Liver (tissue), 9 donors: ENCODE measurements around the gene TPD52L1. TPM values are rescaled to one million over a fixed set of nuclear protein-coding genes. Genes with fewer than 3 reads are reported as not detected.

ENCODE experiments used
- DNase-seq: peaks from one replicate; pipeline ENCODE4 v3.0.0-alpha.2; 2017; ENCODE audit warnings: low spot score
- H3K27ac ChIP-seq, 2 donors: one replicate each; pipeline ENCODE4 v1.7.0; 2013; ENCODE audit warnings: inconsistent platforms in 2 of 2, low read length in 2 of 2, control low read depth in 1 of 2, low read depth in 1 of 2, mild to moderate bottlenecking in 1 of 2
- H3K27me3 ChIP-seq, 4 donors: one replicate each; pipeline versions ENCODE4 v1.6.1 to v1.7.0; 2013; ENCODE audit warnings: low read length in 3 of 4, inconsistent platforms in 1 of 4, mild to moderate bottlenecking in 1 of 4, moderate library complexity in 1 of 4; ENCODE audit not compliant: control insufficient read depth in 4 of 4, insufficient read depth in 4 of 4
- H3K36me3 ChIP-seq, 4 donors: one replicate each; pipeline versions ENCODE4 v1.6.1 to v1.7.0; 2013; ENCODE audit warnings: low read length in 3 of 4, mild to moderate bottlenecking in 3 of 4, low read depth in 1 of 4, moderate library complexity in 1 of 4; ENCODE audit not compliant: control insufficient read depth in 4 of 4, insufficient read depth in 3 of 4
- H3K4me1 ChIP-seq, 4 donors: one replicate each; pipeline versions ENCODE4 v1.6.1 to v1.7.0; 2013; ENCODE audit warnings: low read length in 3 of 4, mild to moderate bottlenecking in 3 of 4, moderate library complexity in 1 of 4; ENCODE audit not compliant: control insufficient read depth in 4 of 4, insufficient read depth in 4 of 4
- H3K4me3 ChIP-seq, 3 donors: one replicate each; pipeline versions ENCODE4 v1.6.1 to v1.7.0; 2013; ENCODE audit warnings: low read length in 3 of 3, control low read depth in 1 of 3, low read depth in 1 of 3, mild to moderate bottlenecking in 1 of 3
- H3K9ac ChIP-seq, 2 donors: one replicate each; pipeline ENCODE4 v1.7.0; 2013; ENCODE audit warnings: low read length in 2 of 2, mild to moderate bottlenecking in 2 of 2, moderate library complexity in 2 of 2, control low read depth in 1 of 2, low read depth in 1 of 2
- H3K9me3 ChIP-seq, 4 donors: one replicate each; pipeline versions ENCODE4 v1.6.1 to v1.7.0; 2013; ENCODE audit warnings: low read length in 3 of 4; ENCODE audit not compliant: control insufficient read depth in 4 of 4
- EGR1 ChIP-seq, 2 donors: IDR thresholded peaks; 2 replicates each; pipeline ENCODE4 v1.6.1; 2016 to 2018; ENCODE audit warnings: antibody characterized with exemption in 2 of 2, low read depth in 2 of 2
- FOXA1 ChIP-seq: IDR thresholded peaks from 2 replicates; pipeline ENCODE4 v1.6.1; 2016; ENCODE audit warnings: antibody characterized with exemption
- FOXA2 ChIP-seq: IDR thresholded peaks from 2 replicates; pipeline ENCODE4 v1.6.1; 2016; ENCODE audit warnings: antibody characterized with exemption
- GABPA ChIP-seq, 2 donors: IDR thresholded peaks in 1 of 2; conservative IDR thresholded peaks in 1 of 2; 2 replicates each; pipeline ENCODE4 v1.6.1; 2016; ENCODE audit warnings: antibody characterized with exemption in 2 of 2, mild to moderate bottlenecking in 1 of 2, moderate library complexity in 1 of 2
- HNF4A ChIP-seq, 2 donors: conservative IDR thresholded peaks; 2 replicates each; pipeline ENCODE4 v1.6.1; 2016; ENCODE audit warnings: antibody characterized with exemption in 2 of 2, mild to moderate bottlenecking in 2 of 2
- HNF4G ChIP-seq: IDR thresholded peaks from 2 replicates; pipeline ENCODE4 v1.6.1; 2016; ENCODE audit warnings: antibody characterized with exemption
- JUND ChIP-seq, 2 donors: IDR thresholded peaks; 2 replicates each; pipeline ENCODE4 v1.6.1; 2016; ENCODE audit warnings: antibody characterized with exemption in 2 of 2
- NR2F2 ChIP-seq: IDR thresholded peaks from 2 replicates; pipeline ENCODE4 v1.6.1; 2016; ENCODE audit warnings: antibody characterized with exemption
- RAD21 ChIP-seq, 2 donors: IDR thresholded peaks; 2 replicates each; pipeline ENCODE4 v1.6.1; 2016; ENCODE audit warnings: antibody characterized with exemption in 2 of 2, mild to moderate bottlenecking in 2 of 2
- RXRA ChIP-seq, 2 donors: IDR thresholded peaks; 2 replicates each; pipeline ENCODE4 v1.6.1; 2017 to 2018; ENCODE audit warnings: antibody characterized with exemption in 2 of 2, mild to moderate bottlenecking in 1 of 2
- SP1 ChIP-seq: IDR thresholded peaks from 2 replicates; pipeline ENCODE4 v1.6.1; 2018; ENCODE audit warnings: antibody characterized with exemption, mild to moderate bottlenecking
- YY1 ChIP-seq: IDR thresholded peaks from 2 replicates; pipeline ENCODE4 v1.6.1; 2016; ENCODE audit warnings: antibody characterized with exemption, mild to moderate bottlenecking
- ZBTB33 ChIP-seq: IDR thresholded peaks from 2 replicates; pipeline ENCODE4 v1.6.1; 2016; ENCODE audit warnings: antibody characterized with exemption
- WGBS: extraction: QIAGEN DNeasy Blood & Tissue Kit; methylation state at CpG from one replicate; pipeline ENCODE4 v1.1.7; 2013; 5-methylcytosine and 5-hydroxymethylcytosine counted together
- polyA plus RNA-seq, 2 donors: library from polyadenylated mRNA; stranded (reverse) in 1 of 2; unstranded in 1 of 2; fragments of 200-250 nt in 1 of 2; fragments of >200 nt in 1 of 2; fragmentation: Nextera tagmentation in 1 of 2; extraction: Ambion mirVana in 1 of 2; gene quantifications; one replicate each; pipeline versions ENCODE4 v1.2.1 to v1.2.3, GENCODE V29; 2013 to 2015
- total RNA-seq, 2 donors: library from RNA; depleted of rRNA; stranded (reverse); fragments of >200 nt; gene quantifications; one replicate each; pipeline ENCODE4 v1.2.3, GENCODE V29; 2014
- TF ChIP-seq, protein P1 (sequence below): IDR thresholded peaks from 2 replicates; pipeline ENCODE4 v1.6.1; 2016; ENCODE audit warnings: antibody characterized with exemption
- donor health status: healthy.
- donor health status: healthy.
- donor health status: healthy.
- donor health status: healthy.
- donor health status: healthy.

Gene TPD52L1
- total and polyA plus RNA-seq, 4 donors: 8.9 to 66.4 (median 56.6) TPM

- no peaks in the 10 kb centered on the region for H3K27me3 ChIP-seq
- no peaks in the 10 kb centered on the region for H3K36me3 ChIP-seq
- no peak overlapping the region for H3K4me3 ChIP-seq
- no peak overlapping the region for H3K27ac ChIP-seq
- no peak for DNase-seq
- H3K9ac ChIP-seq: no peak overlapping the region
- H3K4me1 ChIP-seq: no peaks in the 10 kb centered on the region
- no peak for TF ChIP-seq FOXA2
- TF ChIP-seq YY1: no peak
- TF ChIP-seq, protein P1, sequence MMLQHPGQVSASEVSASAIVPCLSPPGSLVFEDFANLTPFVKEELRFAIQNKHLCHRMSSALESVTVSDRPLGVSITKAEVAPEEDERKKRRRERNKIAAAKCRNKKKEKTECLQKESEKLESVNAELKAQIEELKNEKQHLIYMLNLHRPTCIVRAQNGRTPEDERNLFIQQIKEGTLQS: no peak
- no peaks in the 10 kb centered on the region for H3K9me3 ChIP-seq
- WGBS: 94% methylated on average over 2 of the region's 2 CpGs
These were observed 58.8 kb downstream of the TPD52L1 start for GRCh38 chr6:125212377-125212776.

DNA sequence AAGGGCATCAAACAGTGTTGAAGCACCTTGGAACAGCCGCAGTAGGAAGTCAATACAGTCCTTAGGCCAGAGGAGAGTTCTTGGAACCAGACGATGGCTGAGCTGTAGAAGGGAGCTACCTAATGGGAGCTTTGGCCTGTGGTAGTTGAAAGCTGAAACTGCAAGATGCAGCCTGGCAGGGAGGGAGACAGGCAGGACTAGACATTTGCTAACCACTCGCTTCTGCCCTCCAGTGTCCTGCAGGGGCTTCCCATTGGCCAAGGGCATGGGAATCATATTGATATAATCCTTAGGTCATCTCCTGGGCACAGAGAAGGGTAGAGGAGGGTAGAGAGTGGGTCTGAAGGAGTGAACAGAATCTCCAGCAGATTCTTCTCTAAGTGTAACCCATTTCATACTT lies 60.4 kb downstream of the TPD52L1 start:
- Histone ChIP-seq H3K9me3 (no peaks in the 10 kb centered on the region), H3K27ac (no peak overlapping the region), H3K36me3 (no peaks in the 10 kb centered on the region), H3K4me3 (no peak overlapping the region), H3K4me1 (no peaks in the 10 kb centered on the region), H3K9ac (no peak overlapping the region), H3K27me3 (no peaks in the 10 kb centered on the region)
- TF ChIP-seq RXRA (IDR thresholded peaks at IDR 0.05) (no peak), HNF4A (conservative IDR thresholded peaks at IDR 0.05) (no peak), HNF4G (no peak), RAD21 (IDR thresholded peaks at IDR 0.05) (no peak)
- WGBS: 90% methylated on average over 3 of the region's 3 CpGs
- no peak for DNase-seq

DNA sequence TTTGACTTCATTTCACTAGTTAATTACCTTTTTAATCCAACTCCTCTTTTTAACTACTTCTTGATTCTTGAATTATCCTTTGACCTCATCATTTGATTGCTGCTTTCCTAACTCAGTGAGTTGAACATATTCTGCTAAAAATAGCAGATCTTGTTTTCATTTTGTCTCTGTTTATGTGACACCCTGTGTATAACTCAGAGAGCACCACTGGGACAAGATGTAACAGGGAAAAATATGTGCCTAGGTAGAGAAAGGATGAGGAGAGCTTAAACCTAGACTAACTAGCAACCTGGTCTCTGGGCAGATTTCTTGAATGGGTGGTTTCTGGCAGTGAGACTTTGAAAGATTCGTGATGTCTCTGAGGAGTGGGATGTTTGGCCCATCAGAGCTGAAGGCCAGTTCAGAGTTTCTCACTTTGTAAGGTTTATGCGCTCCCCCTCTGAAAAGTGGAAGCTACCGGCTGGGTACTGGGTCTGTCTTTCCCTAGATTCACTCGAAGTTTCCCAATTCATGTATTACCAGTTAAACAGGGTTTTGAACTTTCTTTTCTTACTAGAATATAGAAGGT lies 61.8 kb downstream of the TPD52L1 start:
- Histone ChIP-seq H3K4me3 (no peak overlapping the region), H3K9ac (no peak overlapping the region), H3K4me1 (no peaks in the 10 kb centered on the region), H3K36me3 (no peaks in the 10 kb centered on the region), H3K27me3 (no peaks in the 10 kb centered on the region), H3K27ac (no peak overlapping the region), H3K9me3 (no peaks in the 10 kb centered on the region)
- DNase-seq: no peak
- 93% methylated on average over 4 of the region's 4 CpGs for WGBS
- TF ChIP-seq, protein P1: no peak
- TF ChIP-seq YY1 (no peak), ZBTB33 (no peak), SP1 (no peak), HNF4A (conservative IDR thresholded peaks at IDR 0.05) (no peak), RAD21 (IDR thresholded peaks at IDR 0.05) (no peak), RXRA (IDR thresholded peaks at IDR 0.05) (no peak), NR2F2 (no peak), GABPA (IDR thresholded peaks at IDR 0.05 in 1 of 2, conservative IDR thresholded peaks at IDR 0.05 in 1 of 2) (no peak), HNF4G (no peak), FOXA1 (no peak)

DNA sequence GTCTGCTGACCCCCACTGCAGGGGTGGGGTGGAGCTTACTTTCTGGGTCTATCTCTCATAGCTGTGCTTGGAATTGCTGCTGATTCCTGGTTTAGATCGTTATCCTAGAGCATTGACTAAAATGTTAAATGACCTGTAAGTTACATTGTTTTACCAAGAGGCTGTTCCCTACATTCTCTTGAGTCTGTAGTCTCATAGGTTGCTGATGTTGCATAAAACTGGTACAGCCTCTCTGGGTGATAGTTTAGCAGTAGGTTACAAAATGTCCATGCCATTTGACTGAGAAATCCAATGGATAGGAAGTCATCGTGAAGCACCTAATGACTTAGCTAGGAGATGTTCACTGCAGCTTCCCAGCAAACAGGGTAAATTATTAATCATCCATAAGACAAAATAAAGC lies 62.4 kb downstream of the TPD52L1 start:
- no peak overlapping the region for H3K4me3 ChIP-seq
- no peak for TF ChIP-seq FOXA1
- TF ChIP-seq SP1: no peak
- TF ChIP-seq HNF4G: no peak
- no peak for TF ChIP-seq RAD21 (IDR thresholded peaks at IDR 0.05)
- no peak for TF ChIP-seq GABPA (IDR thresholded peaks at IDR 0.05 in 1 of 2, conservative IDR thresholded peaks at IDR 0.05 in 1 of 2)
- no peak for TF ChIP-seq RXRA (IDR thresholded peaks at IDR 0.05)
- no peak for TF ChIP-seq EGR1 (IDR thresholded peaks at IDR 0.05; ENCODE audit: low read depth in 2 of 2)
- no peak for TF ChIP-seq NR2F2
- TF ChIP-seq ZBTB33: no peak
- no peak for TF ChIP-seq YY1
- no peak for TF ChIP-seq JUND (IDR thresholded peaks at IDR 0.05)
- TF ChIP-seq, protein P1: no peak

More for the DNA sequence above, 62.4 kb downstream of the TPD52L1 start:
- H3K9ac ChIP-seq: no peak overlapping the region
- no peaks in the 10 kb centered on the region for H3K4me1 ChIP-seq
- no peak for DNase-seq
- 98% methylated on average over 2 of the region's 2 CpGs for WGBS
- H3K36me3 ChIP-seq: no peaks in the 10 kb centered on the region
- H3K27ac ChIP-seq: no peak overlapping the region
- H3K27me3 ChIP-seq: no peaks in the 10 kb centered on the region
- no peaks in the 10 kb centered on the region for H3K9me3 ChIP-seq
